HG03045 (cell line): ENCODE results near the gene HSD11B2.

Experiments used
- ATAC-seq: cut with Tn5 transposase; IDR thresholded peaks from one replicate; pipeline ENCODE4 v1.9.1; 2021; ENCODE audit warnings: mild to moderate bottlenecking, moderate library complexity; ENCODE audit not compliant: unreplicated experiment

Gene HSD11B2

DNA sequence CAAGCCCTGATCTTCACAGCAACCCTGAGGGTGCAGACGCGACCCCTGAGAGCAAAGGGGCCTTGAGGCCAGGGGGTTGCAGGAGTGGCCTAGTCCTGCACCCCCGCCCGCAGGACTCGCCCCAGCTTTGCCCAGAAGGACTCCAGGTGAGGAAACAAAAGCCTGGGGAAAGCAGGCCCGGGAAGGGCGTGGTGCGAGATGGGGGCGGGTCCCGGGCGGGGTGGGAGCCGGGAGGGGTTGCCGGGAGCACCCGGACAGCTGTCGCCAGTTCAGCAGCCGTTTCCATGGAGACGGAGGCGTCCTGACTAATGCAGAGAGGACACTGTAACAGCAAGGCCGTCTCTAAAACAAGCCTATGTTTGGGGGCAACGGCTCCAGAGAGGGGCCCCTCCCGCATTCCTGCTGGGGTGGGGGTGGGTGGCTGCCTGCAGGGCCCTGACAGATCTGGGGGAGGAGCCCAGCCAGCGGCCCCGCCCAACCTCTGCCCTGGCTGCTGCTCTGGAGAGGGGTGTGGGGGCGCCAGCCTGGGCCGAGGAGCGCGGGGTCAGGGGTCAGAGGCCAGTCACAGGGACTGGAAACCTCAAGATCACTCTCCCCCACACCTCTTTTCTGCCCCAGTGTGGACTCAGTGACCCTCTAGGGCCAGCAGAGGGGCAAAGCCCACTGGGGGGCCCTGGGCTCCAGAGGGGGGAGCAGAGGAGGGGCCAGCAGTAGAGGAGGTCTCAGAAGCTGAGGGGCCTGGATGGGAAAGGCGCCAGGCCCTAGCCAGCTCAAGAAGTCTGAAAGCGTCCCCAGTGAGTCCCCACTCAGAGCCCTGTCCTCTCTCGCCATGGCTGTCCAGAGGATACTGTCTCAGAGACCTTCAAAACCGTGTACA is 34.5 kb upstream of the HSD11B2 start:
- ATAC-seq = no peak

DNA sequence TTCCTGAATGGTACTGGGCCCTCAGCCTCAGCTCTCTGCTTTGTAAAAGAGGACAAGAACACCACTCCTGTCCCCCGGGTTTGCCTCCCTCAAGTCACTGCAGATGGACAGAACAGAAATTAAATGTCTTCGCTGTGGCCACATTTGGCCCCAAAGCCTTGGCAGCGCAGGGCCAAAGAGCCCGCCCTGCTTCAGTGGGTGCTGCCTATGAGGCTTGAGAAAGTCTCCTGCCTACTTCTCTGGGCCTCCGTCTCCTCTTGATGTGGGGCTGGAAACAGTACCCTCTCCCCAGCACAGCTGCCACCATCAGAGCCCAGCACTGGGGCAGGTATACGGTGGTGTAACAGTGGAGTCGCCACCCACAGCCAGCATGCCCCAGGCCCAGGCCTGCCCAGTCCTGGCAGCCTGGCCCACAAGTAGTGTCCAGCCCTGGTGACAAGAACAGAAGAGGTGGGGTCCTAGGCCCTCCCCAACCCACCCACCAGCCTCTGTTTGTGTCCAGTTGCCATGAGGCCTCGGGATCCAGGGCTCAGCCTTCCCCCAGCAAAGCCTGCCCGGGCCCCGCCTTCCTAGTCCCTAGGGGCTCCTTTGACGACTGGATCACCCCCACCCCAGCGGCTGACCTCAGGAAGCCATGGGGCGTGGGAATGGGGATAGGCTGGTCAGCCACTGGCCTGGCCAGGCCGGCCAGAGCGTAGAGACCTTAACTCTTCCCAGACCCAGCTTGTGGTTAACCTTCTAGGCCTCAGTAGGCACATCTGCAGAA is 33.7 kb upstream of the HSD11B2 start:
- ATAC-seq = no peak

DNA sequence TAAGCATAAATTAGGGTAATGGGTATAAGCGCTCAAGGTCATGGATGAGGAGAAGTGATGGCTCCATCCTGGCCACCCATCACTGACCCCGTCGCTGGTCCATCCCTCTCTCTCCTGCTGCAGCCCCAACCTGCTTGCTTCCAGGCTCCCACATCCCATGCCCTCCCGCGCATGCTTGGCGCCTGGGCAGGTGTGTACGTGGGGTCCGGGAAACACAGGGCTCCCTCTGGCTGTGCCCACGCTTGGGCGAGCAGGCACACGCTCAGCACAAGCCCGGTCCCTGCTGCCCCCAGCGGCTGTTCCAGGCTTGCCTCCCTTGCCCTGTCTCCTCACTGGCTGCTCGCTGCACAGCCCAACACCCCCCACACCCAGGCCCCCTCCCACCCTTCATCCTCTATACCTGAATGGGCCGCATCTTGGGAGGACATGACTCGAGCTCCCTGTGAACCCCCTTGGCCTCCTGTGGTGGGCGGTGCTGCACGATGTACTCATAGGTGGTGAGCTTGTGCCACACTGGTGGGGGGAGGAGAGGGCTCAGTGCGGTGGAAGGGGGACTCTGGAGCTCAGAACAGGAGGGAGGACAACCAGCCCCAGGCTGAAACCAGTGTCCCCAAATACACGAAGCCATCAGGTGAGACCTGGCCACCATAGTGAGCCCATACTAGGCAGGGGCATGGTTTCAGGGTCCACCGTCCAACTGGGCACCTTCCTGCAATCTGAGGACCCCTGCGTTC is 32.9 kb upstream of the HSD11B2 start:
- no peak for ATAC-seq

DNA sequence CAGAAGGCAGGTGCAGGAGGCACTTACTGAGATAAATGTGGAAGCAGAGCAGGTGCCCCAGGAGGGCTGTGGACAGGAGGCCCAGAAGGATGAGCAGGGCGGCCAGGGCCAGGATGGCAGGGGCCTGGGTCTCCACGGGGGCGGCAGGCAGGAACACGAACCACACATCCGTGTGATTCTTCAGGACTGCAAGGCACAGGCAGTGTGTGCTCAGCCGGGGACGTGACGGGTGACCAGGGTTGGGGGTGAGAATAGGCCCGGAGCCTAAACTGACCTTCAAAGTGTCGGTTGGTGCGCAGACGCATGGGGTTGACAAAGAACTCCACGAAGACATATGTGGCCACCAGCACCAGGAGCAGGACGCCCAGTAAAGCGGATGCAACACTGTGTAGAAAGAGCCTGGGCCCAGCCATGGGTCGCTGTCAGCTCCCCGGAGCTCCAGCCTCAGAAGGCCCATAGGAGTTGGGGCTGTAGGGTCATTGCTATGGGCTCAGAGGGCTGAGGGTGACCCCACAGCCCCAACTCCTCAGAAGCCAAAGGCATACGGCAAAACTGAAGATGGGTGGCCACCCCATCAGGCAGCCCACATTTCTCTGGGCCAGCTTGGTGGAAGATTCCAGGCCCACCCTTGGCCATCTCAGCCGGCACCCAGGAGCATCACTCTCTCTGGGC is 32.2 kb upstream of the HSD11B2 start:
- ATAC-seq = no peak

DNA sequence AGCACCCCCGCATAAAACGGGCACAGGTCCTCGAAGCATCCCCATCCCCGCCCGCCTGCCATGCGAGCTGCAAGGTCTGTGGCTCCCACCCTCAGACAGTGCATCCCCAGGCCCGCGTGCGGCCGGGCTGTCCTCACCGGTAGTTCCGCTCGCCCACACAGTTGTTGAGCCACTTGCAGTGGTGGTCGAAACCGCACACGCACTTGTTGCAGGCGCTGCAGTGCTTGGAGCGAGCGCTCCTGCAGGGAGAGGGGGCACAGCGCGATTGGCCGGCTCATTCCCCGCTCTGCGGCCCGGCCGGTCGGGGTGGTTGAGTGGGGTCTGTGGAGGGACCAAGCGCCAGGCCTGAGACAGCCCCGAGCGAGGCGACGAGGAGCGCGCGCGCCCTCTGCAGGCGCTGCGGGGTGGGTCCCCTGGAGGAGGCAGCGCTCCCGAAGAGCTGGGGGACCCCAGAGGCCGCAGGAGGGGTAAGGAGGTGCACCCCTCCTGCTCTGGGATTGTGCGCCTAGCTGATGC is 31.6 kb upstream of the HSD11B2 start:
- ATAC-seq = no peak

DNA sequence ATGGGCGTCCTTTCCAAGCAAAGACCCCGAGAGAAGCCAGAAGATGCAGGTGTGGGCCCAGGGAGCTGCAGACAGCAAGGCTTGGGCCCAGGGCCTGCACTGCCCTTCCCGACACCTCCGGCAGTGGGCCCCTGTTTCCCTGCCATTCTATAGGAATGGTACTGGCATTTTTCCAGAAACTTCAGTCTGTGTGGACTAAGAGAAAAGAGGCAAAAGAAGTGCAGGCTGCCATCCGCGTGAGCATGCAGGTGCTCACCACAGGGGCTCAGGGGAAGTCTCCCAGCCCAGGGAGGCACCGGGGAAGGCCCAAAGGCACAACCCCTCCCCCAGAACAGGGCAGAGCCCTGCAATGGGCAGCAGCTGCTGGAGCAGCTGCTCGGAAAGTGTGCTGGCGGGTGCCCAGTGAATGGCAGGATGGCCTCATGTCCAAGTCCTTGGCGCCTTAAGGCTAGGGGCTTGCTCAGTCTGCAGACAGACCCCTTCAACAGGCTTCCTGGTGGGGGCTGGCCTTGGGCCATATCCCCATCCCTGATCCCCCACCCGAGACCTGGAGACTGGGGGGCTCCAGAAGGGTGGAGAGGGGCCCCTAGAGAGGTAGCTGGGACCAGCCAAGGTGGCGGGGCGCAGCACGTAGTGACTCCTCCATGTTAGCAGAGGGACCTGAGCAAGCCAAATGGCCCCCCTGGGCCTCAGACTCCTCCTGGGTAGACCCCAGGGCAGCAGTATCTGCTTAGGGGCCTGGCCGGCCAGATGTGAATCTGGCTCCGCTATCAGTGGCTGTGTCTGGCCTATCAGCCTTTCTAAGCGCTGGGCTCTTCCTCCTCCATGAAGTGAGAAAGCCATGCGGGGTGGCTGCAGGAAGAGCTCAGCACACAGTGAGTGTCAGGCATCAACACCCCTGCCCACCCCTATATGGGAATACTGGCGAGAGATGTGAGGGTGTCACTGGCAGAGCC is 30.9 kb upstream of the HSD11B2 start:
- ATAC-seq = no peak

DNA sequence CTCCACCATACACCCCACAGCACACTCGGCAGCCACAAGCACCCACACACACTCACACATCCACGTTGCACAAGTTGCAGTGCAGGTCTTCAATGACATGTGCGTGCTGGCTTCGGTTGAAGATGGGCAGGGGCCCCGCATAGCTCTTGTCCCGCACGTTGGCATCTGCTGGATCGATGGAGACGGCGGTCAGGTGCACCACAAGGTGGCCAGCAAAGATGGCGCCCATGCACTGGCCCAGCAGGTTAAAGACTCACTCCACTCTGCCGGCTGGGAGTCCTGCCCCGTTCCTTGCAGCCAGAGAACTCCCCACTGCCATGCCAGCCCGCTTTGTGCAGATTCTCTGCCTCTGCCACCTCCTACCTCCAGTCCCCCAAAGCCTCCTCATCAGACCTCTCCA is 30.0 kb upstream of the HSD11B2 start:
- ATAC-seq = no peak

DNA sequence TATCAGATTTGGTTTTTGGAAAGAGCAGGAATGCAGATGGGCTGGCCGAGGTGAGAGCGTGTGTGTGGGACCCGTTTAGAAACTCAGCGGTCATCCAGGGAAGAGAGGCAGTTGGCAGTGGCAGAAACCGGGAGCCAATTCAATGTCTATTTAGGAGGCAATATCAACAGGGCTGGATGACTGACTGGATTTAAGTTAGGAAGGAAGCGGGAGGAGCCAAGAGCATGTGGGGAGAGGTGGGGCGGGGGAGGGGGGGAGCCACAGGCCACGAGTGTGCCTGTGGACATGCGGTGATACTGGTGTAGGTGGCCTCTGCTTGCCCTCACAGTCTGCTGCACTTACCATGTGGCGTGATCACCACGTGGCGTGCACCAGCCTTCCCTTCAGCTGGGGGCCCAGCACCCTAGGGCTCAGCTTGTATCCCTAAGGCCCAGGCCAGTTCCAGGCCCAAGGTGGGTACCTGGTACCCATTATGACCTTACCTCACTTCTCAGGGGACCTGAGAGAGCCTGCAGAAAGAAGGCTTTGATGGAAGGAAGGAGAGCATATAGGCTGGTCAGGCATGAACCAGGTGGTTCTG is 26.9 kb upstream of the HSD11B2 start:
- ATAC-seq = no peak

DNA sequence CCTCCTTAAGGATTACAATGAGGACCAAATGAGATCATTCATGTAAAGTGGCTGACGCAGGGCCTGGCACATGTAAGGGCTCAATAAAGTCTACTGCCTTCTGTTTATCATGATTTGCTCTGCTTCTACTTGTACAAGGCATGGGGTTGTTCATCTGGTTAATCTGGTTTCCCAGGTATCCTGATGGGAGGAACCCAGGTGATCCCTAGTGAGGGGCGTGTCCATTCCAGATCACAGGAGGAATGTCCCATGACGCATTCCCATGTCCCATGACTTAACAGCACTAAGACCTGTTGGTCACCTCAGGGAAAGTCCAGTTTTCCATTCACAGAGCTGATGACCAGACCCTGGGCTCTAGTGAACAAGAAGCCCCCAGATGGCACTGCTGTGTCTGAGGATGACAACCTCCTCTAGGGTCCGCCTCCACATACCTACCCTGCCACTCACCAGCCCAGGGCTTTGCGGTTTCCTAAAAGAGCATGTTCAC is 26.1 kb upstream of the HSD11B2 start:
- ATAC-seq = no peak

DNA sequence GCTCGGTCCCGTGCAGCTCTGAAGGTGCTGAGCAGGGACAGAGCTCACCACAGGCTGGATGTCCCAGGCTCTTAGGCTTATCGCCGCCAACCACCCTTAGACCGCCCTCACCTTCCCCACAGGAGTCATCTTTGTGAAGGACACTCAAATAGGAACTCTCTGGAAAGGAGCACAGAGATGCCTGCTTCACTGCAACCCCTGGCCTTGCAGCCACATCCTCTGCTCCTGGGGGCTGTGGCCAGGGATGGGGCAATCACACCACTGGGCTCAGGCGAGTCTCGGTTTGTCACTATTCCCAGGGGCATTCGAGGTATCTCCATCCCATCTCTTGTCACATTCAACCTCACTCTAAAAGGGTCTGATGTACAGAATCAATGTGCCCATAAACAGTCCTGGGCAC is 25.6 kb upstream of the HSD11B2 start:
- no peak for ATAC-seq

DNA sequence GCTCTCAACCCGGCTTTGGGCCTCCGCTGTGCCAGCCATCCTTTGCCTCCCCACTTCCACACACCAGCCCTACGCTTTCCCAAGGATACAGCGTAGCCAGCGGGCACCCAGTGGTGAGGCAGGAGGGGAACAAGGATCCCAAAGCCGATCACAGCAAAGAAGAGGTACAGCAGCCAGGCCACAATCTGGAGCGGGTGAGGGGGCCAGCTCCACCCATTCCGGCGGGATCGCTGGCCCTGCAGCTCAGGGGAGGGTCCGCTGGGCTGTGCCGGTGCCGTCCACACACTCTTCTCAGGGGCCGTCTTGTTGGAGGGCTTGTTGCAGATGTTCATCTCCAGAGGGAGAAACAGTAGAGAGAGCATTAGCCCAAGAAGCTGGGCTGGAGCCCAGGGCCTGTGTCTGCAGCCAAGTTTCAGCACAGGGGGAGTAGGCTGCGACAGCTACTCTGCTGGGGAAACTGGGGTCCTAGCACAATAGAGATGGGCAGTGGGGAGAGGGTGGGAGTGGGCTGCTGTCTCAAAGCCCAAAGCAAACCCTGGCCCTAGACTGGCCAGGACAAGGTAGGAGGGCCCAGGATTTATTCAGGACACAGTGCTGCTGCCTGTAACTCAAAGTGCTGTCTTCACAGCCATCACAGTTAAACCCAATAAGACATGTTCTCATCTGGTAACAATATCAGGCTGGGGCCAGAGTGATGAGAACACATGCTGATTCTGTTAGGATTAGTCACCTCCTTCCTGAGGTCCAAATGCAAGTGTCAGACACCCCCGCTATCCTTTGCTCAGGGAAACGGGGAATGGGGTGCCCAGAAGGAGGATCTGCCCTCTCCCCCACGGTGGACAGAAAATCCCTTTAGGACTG is 24.6 kb upstream of the HSD11B2 start:
- ATAC-seq = no peak

DNA sequence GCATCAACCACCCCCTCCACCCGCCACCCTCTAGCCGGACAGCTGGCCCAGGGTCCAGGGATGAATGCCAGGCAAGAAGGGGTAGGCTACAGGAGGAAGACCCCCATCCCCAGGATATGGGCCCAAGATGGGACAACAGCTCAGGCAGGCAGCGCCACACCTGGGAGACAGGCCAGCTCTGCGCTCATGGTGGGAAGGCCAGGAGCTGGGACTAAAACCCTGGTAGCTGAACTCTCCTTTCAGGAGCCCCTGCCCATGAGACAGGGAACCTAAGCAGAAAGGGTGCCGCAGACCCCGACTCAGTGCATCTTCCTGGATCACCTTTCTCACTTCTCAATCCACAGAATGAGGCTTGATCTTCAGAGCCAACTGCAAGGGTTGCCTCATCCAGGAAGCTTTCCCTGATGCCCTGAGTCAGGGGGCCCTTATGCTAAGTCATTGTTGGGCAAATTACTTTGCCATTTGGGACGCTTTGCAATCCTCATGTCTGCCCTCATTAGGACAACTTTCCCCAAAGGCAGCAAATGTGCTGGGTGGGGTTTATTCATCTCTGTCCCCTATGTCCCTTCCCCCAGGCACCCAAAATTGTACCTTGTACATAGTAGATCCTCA is 23.6 kb upstream of the HSD11B2 start:
- no peak for ATAC-seq

DNA sequence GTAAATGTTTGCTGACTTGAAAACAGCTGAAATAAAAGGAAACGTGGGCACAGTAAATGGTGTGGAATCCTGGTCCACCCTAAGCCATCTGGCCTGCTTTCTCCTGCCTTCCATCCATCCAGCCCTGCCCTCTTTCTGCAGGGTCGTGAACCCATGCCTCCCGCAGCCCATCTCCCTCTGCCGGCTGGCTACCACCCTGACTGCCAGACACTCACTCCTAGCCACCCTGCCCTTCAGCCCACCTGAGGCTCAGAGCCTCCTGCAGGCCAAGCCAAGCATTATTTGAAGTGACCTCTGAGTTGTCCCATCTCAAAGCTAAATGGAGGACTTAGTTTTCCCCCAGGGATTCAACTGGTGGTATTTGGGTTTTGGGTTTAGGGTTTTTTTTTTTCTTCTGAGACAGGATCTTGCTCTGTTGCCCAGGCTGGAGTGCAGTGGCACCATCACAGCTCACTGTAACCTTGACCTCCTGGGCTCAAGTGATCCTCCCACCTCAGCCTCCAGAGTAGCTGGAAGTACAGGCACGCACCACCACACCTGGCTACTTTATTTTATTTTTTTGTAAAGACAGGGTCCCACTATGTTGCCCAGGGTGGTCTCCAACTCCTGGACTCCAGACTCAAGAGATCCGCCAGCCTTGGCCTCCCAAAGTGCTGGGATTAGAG is 23.0 kb upstream of the HSD11B2 start:
- ATAC-seq = no peak

DNA sequence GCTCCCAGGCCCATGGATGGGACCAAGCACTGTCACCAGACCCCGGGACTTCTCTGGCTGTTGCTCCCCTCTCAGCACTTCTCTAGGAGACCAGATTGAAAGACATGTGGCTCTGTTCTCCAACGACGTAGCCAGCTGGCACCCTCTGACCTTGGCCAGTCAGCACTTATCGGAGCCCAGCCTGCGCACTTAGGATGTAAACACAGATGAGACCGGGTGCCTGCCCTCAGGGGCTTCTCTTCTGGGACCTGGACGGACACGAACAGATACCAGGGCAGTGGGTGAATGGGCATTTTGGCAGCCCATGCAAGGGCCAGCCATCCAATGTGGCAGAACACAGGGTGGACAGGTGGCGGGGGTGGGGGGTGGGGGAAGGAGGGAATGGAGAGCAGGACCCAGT is 21.3 kb upstream of the HSD11B2 start:
- ATAC-seq = no peak

DNA sequence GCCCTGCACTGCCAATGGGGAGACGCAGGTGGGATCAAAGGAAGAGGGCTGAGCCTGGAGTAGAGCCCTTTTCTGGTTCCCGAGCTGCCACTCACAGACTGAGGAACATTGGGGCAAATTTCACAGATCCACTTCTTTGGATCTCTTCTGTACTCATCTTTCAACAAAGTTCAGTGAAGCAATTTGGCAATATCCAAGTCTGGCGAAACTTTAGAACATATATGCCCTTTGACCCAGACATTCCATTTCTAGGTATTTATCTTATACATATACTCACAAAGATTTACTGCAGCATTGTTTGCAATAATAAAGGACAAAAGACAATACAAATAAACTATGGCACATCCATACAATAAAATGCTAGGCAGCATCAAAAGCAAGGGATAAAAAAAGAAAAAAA is 19.6 kb upstream of the HSD11B2 start:
- no peak for ATAC-seq

DNA sequence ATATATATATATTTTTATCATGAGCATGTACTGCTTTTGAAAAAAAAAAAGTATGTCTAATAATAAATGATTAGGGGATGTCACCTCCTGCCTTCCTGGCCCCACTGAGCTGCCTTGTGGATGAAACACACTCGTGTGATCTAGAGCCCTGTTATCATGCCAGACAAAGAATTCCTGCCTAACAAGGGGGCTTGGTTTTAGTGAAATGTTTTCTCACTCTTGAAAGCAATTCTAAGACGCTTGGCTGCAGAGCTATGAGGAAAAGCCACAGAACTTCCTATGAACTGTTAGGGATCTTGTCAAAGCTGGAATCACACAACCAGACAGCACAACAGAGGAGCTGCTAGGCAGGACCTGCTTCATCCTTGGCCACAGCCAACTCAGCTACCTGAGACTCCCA is 18.6 kb upstream of the HSD11B2 start:
- no peak for ATAC-seq
